ENCODE results near the gene FLII.

Gene FLII

GRCh38 chr17:18237461-18237860 is 21.1 kb downstream of the FLII start:
- DNase-seq = no peak
- Histone ChIP-seq H3K27ac (no peak overlapping the region), H3K4me3 (ENCODE audit: low read depth, low read length) (no peak overlapping the region), H3K36me3 (peaks cover 64% of the 10 kb centered on the region), H3K9me3 (ENCODE audit: severe bottlenecking) (no peaks in the 10 kb centered on the region), H3K27me3 (ENCODE audit: insufficient read depth, low read depth, severe bottlenecking) (no peaks in the 10 kb centered on the region)
- TF ChIP-seq CTCF (IDR thresholded peaks at IDR 0.05; ENCODE audit: low read depth, low read length) = no peak

GRCh38 chr17:18236494-18236893 is 22.0 kb downstream of the FLII start:
- TF ChIP-seq CTCF (IDR thresholded peaks at IDR 0.05; ENCODE audit: low read depth, low read length) = no peak
- H3K27ac ChIP-seq = no peak overlapping the region
- no peak overlapping the region for H3K4me3 ChIP-seq (ENCODE audit: low read depth, low read length)
- DNase-seq = no peak
- H3K36me3 ChIP-seq = peaks cover 61% of the 10 kb centered on the region
- H3K9me3 ChIP-seq (ENCODE audit: severe bottlenecking) = no peaks in the 10 kb centered on the region
- H3K27me3 ChIP-seq (ENCODE audit: insufficient read depth, low read depth, severe bottlenecking) = no peaks in the 10 kb centered on the region

GRCh38 chr17:18235743-18236256 is 22.7 kb downstream of the FLII start:
- no peak for TF ChIP-seq CTCF (IDR thresholded peaks at IDR 0.05; ENCODE audit: low read depth, low read length)
- no peak overlapping the region for H3K4me3 ChIP-seq (ENCODE audit: low read depth, low read length)
- peaks cover 54% of the 10 kb centered on the region for H3K36me3 ChIP-seq
- DNase-seq = no peak
- H3K27ac ChIP-seq = no peak overlapping the region
- H3K27me3 ChIP-seq (ENCODE audit: insufficient read depth, low read depth, severe bottlenecking) = no peaks in the 10 kb centered on the region
- H3K9me3 ChIP-seq (ENCODE audit: severe bottlenecking) = no peaks in the 10 kb centered on the region

GRCh38 chr17:18234853-18235380 is 23.6 kb downstream of the FLII start:
- Histone ChIP-seq H3K27me3 (ENCODE audit: insufficient read depth, low read depth, severe bottlenecking) (no peaks in the 10 kb centered on the region), H3K9me3 (ENCODE audit: severe bottlenecking) (no peaks in the 10 kb centered on the region), H3K36me3 (peaks cover 53% of the 10 kb centered on the region), H3K4me3 (ENCODE audit: low read depth, low read length) (no peak overlapping the region), H3K27ac (no peak overlapping the region)
- TF ChIP-seq CTCF (IDR thresholded peaks at IDR 0.05; ENCODE audit: low read depth, low read length) = no peak
- no peak for DNase-seq

GRCh38 chr17:18233803-18234518 is 24.6 kb downstream of the FLII start:
- H3K27ac ChIP-seq = no peak overlapping the region
- peaks cover 53% of the 10 kb centered on the region for H3K36me3 ChIP-seq
- DNase-seq = no peak
- H3K4me3 ChIP-seq (ENCODE audit: low read depth, low read length) = no peak overlapping the region
- no peaks in the 10 kb centered on the region for H3K9me3 ChIP-seq (ENCODE audit: severe bottlenecking)
- no peaks in the 10 kb centered on the region for H3K27me3 ChIP-seq (ENCODE audit: insufficient read depth, low read depth, severe bottlenecking)
- no peak for TF ChIP-seq CTCF (IDR thresholded peaks at IDR 0.05; ENCODE audit: low read depth, low read length)

Measured in WERI-Rb-1 (cell line).